Fibroblast of the aortic adventitia (primary cell): Measurements from ENCODE around the gene VAV2. TPM values are rescaled to one million over a fixed set of nuclear protein-coding genes. Genes with fewer than 3 reads are reported as not detected.

Source experiments
- DNase-seq: peaks from one replicate; pipeline ENCODE4 v3.0.0-alpha.2; 2010; ENCODE audit warnings: low read depth
- H3K4me3 ChIP-seq: 2 replicates; pipeline ENCODE4 v1.5.1; 2011; ENCODE audit warnings: low read depth, mild to moderate bottlenecking, control low read depth, low read length, moderate library complexity
- CTCF ChIP-seq: IDR thresholded peaks from 2 replicates; pipeline ENCODE4 v1.5.1; 2011; ENCODE audit warnings: mild to moderate bottlenecking, low read length, control low read depth, inconsistent platforms; ENCODE audit not compliant: insufficient read depth
- total RNA-seq: library from RNA; depleted of rRNA; stranded (reverse); fragments of >200 nt; gene quantifications from 2 replicates; pipeline ENCODE4 v1.2.3, GENCODE V29; 2012; ENCODE audit warnings: low replicate concordance

Gene VAV2
- total RNA-seq, 1 donor = 10.9 TPM

GRCh38 chr9:133727876-133728441 is 264.2 kb downstream of the VAV2 start:
- TF ChIP-seq CTCF = no peak
- no peak for DNase-seq
- H3K4me3 ChIP-seq = no peak overlapping the region

GRCh38 chr9:133727277-133727875 is 264.7 kb downstream of the VAV2 start:
- TF ChIP-seq CTCF = no peak
- H3K4me3 ChIP-seq = no peak overlapping the region
- no peak for DNase-seq

GRCh38 chr9:133726401-133727276 is 265.5 kb downstream of the VAV2 start:
- DNase-seq = peak; percentile 48
- peak; percentile 60 for TF ChIP-seq CTCF

GRCh38 chr9:133725886-133726285 is 266.2 kb downstream of the VAV2 start:
- no peak for DNase-seq
- TF ChIP-seq CTCF = no peak
- H3K4me3 ChIP-seq = no peak overlapping the region

More at GRCh38 chr9:133726401-133727276, 265.5 kb downstream of the VAV2 start:
- no peak overlapping the region for H3K4me3 ChIP-seq

GRCh38 chr9:133718563-133719315 is 273.4 kb downstream of the VAV2 start:
- DNase-seq = no peak
- no peak for TF ChIP-seq CTCF
- H3K4me3 ChIP-seq = no peak overlapping the region

- TF ChIP-seq CTCF = no peak
- no peak overlapping the region for H3K4me3 ChIP-seq
These were observed 274.8 kb downstream of the VAV2 start for GRCh38 chr9:133717113-133718031.

More at GRCh38 chr9:133717113-133718031, 274.8 kb downstream of the VAV2 start:
- DNase-seq = no peak
